ENCODE data around the gene OR2H1. TPM values are rescaled to one million over a fixed set of nuclear protein-coding genes. Genes with fewer than 3 reads are reported as not detected.

OR2H1 gene
- total and polyA plus RNA-seq, 9 of the 15 experiments (the other 6 are each of a cell fraction or from before 2014, with no cell fraction given) = not detected

- TF ChIP-seq ZNF280B (CRISPR knock-in tag; IDR thresholded peaks at IDR 0.05) (no peak), ZBED1 (IDR thresholded peaks at IDR 0.05) (no peak), NONO (IDR thresholded peaks at IDR 0.05; ENCODE audit: low read depth in 2 of 2, low read length in 1 of 2) (no peak), GTF3C2 (IDR thresholded peaks at IDR 0.05; ENCODE audit: borderline replicate concordance, extremely low read depth, insufficient read length) (no peak), FOXK2 (conservative IDR thresholded peaks at IDR 0.05 in 1 of 2, IDR thresholded peaks at IDR 0.05 in 1 of 2; ENCODE audit: low read depth in 2 of 2) (no peak), UBTF (IDR thresholded peaks at IDR 0.05; ENCODE audit: borderline replicate concordance in 1 of 2, low read depth in 2 of 2, low read length in 2 of 2) (no peak), POLR2G (IDR thresholded peaks at IDR 0.05; ENCODE audit: low read depth, low read length) (no peak), ZBTB26 (CRISPR knock-in tag; IDR thresholded peaks at IDR 0.05) (no peak), ASH1L (IDR thresholded peaks at IDR 0.05; ENCODE audit: borderline replicate concordance, low read depth, partially characterized antibody) (no peak), ZNF507 (tag; conservative IDR thresholded peaks at IDR 0.05) (no peak), ZNF644 (tag; IDR thresholded peaks at IDR 0.05; ENCODE audit: low read depth) (peak; percentile 57; the same call in 1 of the 2 replicates), ZKSCAN3 (CRISPR knock-in tag; IDR thresholded peaks at IDR 0.05) (no peak), CREB3L1 (IDR thresholded peaks at IDR 0.05; ENCODE audit: borderline replicate concordance, low read depth) (no peak), MCM5 (IDR thresholded peaks at IDR 0.05; ENCODE audit: low read depth) (no peak), ZBTB9 (CRISPR knock-in tag; IDR thresholded peaks at IDR 0.05) (no peak; the same call in 1 of the 2 replicates)
Observed at GRCh38 chr6:29490552-29490951, 33.6 kb downstream of the OR2H1 start (continued).
